DMS114 treated with DMSO at 0.1 percent for 48 hours (cell line): Measurements from ENCODE around the gene C14orf93.

ENCODE experiments used
- DNase-seq: peaks from one replicate; lab custom pipeline; 2025; ENCODE audit not compliant: unreplicated experiment; lab: John Stamatoyannopoulos, UW

Gene C14orf93

GRCh38 chr14:22995889-22996625 is 13.9 kb downstream of the C14orf93 start:
- DNase-seq = no peak

- DNase-seq = peak; percentile 25
Observed at GRCh38 chr14:22994762-22995275, 15.1 kb downstream of the C14orf93 start.

- no peak for DNase-seq
Observed at GRCh38 chr14:22993517-22993916, 16.4 kb downstream of the C14orf93 start.

- DNase-seq = no peak
Observed at GRCh38 chr14:22991852-22992251, 18.1 kb downstream of the C14orf93 start.

- no peak for DNase-seq
Observed at GRCh38 chr14:22987291-22987690, 22.7 kb downstream of the C14orf93 start.

GRCh38 chr14:22986508-22987054 is 23.4 kb downstream of the C14orf93 start:
- peak; percentile 62 for DNase-seq

GRCh38 chr14:22985894-22986507 is 23.9 kb downstream of the C14orf93 start:
- no peak for DNase-seq

GRCh38 chr14:22984959-22985658 is 24.8 kb downstream of the C14orf93 start:
- no peak for DNase-seq

- DNase-seq = peak; percentile 81
Observed at GRCh38 chr14:22982477-22983245, 27.3 kb downstream of the C14orf93 start, which contains the start of gene AJUBA. TSS of gene AJUBA (minus strand) at chr14:22982551. CDS start at chr14:22982266, 285 bp downstream.

- DNase-seq = no peak
Observed at GRCh38 chr14:22981876-22982476, 28.0 kb downstream of the C14orf93 start.

GRCh38 chr14:22981090-22981875 is 28.7 kb downstream of the C14orf93 start:
- DNase-seq = no peak

GRCh38 chr14:22980672-22981089 is 29.3 kb downstream of the C14orf93 start:
- DNase-seq = no peak

- no peak for DNase-seq
Observed at GRCh38 chr14:22979748-22980392, 30.1 kb downstream of the C14orf93 start.

GRCh38 chr14:22978981-22979671 is 30.8 kb downstream of the C14orf93 start:
- no peak for DNase-seq

GRCh38 chr14:22978487-22978837 is 31.5 kb downstream of the C14orf93 start:
- DNase-seq = no peak

- no peak for DNase-seq
Observed at GRCh38 chr14:22977684-22978486, 32.1 kb downstream of the C14orf93 start.

GRCh38 chr14:22977434-22977683 is 32.6 kb downstream of the C14orf93 start:
- no peak for DNase-seq
